Subcutaneous adipose tissue (tissue), 4 donors: ENCODE measurements around the gene LYZ. TPM values are rescaled to one million over a fixed set of nuclear protein-coding genes. Genes with fewer than 3 reads are reported as not detected.

Source experiments
- CTCF ChIP-seq: fragments of 450-650 bp; IDR thresholded peaks from one replicate; pipeline ENCODE4 v1.5.1; 2016; ENCODE audit warnings: low read depth, mild to moderate bottlenecking, control low read depth, antibody characterized with exemption, moderate library complexity
- total RNA-seq, 4 donors: library from RNA; depleted of rRNA; stranded (reverse); fragments of >200 nt; gene quantifications; one replicate each; pipeline ENCODE4 v1.1.0, GENCODE V29; 2016

LYZ gene
- total RNA-seq, 4 donors from 2014 or later: 47.7 to 744 (median 119) TPM

- no peak for TF ChIP-seq CTCF
These were observed 3.5 kb downstream of the LYZ start for GRCh38 chr12:69351462-69352236.

GRCh38 chr12:69352904-69353303 is 4.7 kb downstream of the LYZ start:
- TF ChIP-seq CTCF: no peak

GRCh38 chr12:69354172-69354555 is 6.0 kb downstream of the LYZ start:
- no peak for TF ChIP-seq CTCF

- TF ChIP-seq CTCF: no peak
These were observed 6.5 kb downstream of the LYZ start for GRCh38 chr12:69354556-69355187.

- TF ChIP-seq CTCF: no peak
These were observed 7.3 kb downstream of the LYZ start for GRCh38 chr12:69355363-69356028.

- TF ChIP-seq CTCF: no peak
These were observed 11.6 kb downstream of the LYZ start, which contains the start of gene YEATS4 for GRCh38 chr12:69359531-69360347. Gene YEATS4 (plus strand): TSS chr12:69359743. CDS start chr12:69359973, 230 bp downstream.

- TF ChIP-seq CTCF: no peak
These were observed 12.1 kb downstream of the LYZ start for GRCh38 chr12:69360348-69360672.
